ENCODE measurements around the gene RBM22. TPM values are rescaled to one million over a fixed set of nuclear protein-coding genes. Genes with fewer than 3 reads are reported as not detected.

The RBM22 gene
- total and polyA plus RNA-seq, 7 experiments from 2014 or later = 60.5 to 103 (median 93.1) TPM

DNA sequence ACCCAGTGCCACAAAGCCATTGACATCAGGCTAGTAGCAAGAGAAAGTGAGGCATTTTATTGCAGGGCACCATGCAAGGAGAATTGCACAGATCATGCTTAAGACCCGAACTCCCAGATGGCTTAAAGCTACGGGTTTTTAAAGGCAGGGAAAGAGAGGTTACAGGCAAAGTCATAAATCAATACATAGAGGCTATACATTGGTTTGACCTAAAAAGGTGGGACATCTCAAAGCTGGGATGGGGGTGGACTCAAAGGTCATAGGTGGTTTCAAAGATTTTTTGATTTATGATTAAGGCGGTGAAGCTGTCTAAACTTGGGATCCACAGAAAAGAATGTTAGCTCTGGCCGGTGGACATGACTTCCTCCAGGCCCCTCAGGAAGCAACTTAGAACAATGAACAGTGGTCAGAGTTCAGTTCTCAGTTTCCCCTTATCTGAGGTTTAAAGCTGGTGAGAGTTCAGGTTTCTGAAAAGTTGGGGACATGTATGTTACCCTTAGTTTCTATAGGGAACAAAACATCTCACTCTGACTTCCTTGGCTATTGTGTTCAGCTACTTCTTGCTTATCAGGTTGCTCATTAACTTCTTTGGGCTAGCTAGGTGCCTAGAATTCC is 6.0 kb upstream of the RBM22 start:
- ATAC-seq (no peak), DNase-seq (no peak)
- H3K4me1 Mint-ChIP-seq = peaks cover 0 to 7% (median 2%) of the 10 kb centered on the region in 7 donors
- Histone ChIP-seq H3K4me3 (ENCODE audit: low read length) (no peak overlapping the region), H3K27ac (ENCODE audit: low read depth, low read length) (no peak overlapping the region), H3K9me3 (ENCODE audit: control insufficient read depth in 2 of 3, low read length in 3 of 3) (no peaks in the 10 kb centered on the region), H3K36me3 (ENCODE audit: control insufficient read depth in 2 of 3, insufficient read depth in 3 of 3, low read length in 3 of 3) (peaks cover 0 to 35% (median 10%) of the 10 kb centered on the region in 3 experiments), H3K27me3 (ENCODE audit: control insufficient read depth in 2 of 2, insufficient read depth in 2 of 2, low read length in 2 of 2) (no peaks in the 10 kb centered on the region), H3K4me1 (ENCODE audit: control insufficient read depth in 2 of 2, insufficient read depth in 2 of 2, low read length in 2 of 2) (no peaks in the 10 kb centered on the region)
- ChIA-PET CTCF (interaction anchor here (0.8 kb wide), 1 partner anchor 13 kb away, joined by 3 read pairs; no protein-coding TSS in a partner anchor), POLR2A (no interaction called here)
- no peaks in the 10 kb centered on the region for H3K9me3 Mint-ChIP-seq
- intact Hi-C loops (cut with micrococcal nuclease) = no loop called here
- peak overlapping the region in 2 of 9 donors; percentile 1 to 22 for H3K27ac Mint-ChIP-seq
- no peak overlapping the region for H3K4me3 Mint-ChIP-seq
- peaks cover 0 to 3% (median 0%) of the 10 kb centered on the region in 5 donors for H3K27me3 Mint-ChIP-seq
- peaks cover 10 to 24% (median 14%) of the 10 kb centered on the region in 5 donors for H3K36me3 Mint-ChIP-seq

DNA sequence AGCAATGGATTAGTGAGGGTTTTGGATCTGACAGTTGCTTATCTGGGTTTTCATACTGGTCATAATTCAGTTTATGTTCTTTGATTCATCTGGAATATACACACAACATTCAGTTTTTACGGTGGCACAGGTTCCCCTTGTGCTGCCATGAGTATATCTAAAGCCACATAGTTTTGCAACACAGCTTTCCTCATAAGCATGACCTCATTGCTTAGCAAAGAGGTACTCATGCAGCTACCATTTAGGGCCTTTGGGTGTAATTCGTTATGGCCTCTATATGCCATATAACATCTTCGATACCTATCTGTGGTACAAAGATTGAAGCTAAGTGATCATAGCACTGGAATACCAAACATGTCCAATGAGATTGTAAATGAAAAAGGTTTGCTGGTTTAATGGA is 2.9 kb upstream of the RBM22 start:
- intact Hi-C loops (cut with micrococcal nuclease) = loop anchor here (5.0 kb wide), 3 partner anchors 34 to 701 kb away; partner anchors contain the start of genes ANXA6 (in 1 of the 2), HMGXB3 (in 1 of the 2) and TIGD6 (in 1 of the 2)
- Mint-ChIP-seq H3K9me3 (no peaks in the 10 kb centered on the region), H3K27ac (no peak overlapping the region), H3K4me3 (no peak overlapping the region), H3K36me3 (peaks cover 3 to 10% (median 9%) of the 10 kb centered on the region in 5 donors), H3K4me1 (peaks cover 0 to 12% (median 7%) of the 10 kb centered on the region in 7 donors), H3K27me3 (peaks cover 0 to 3% (median 0%) of the 10 kb centered on the region in 5 donors)
- no peaks in the 10 kb centered on the region for H3K27me3 ChIP-seq (ENCODE audit: control insufficient read depth in 2 of 2, insufficient read depth in 2 of 2, low read length in 2 of 2)
- no peaks in the 10 kb centered on the region for H3K9me3 ChIP-seq (ENCODE audit: control insufficient read depth in 2 of 3, low read length in 3 of 3)
- DNase-seq (no peak), ATAC-seq (no peak)
- peaks cover 13 to 14% of the 10 kb centered on the region in 2 donors for H3K4me1 ChIP-seq (ENCODE audit: control insufficient read depth in 2 of 2, insufficient read depth in 2 of 2, low read length in 2 of 2)
- no peak overlapping the region for H3K4me3 ChIP-seq (ENCODE audit: low read length)
- H3K27ac ChIP-seq (ENCODE audit: low read depth, low read length) = no peak overlapping the region
- ChIA-PET POLR2A (interaction anchor here (0.9 to 2.0 kb wide), 2 partner anchors 143 to 244 kb away, joined by 4 read pairs; partner anchors contain the start of gene IRGM), CTCF (interaction anchor here (1.1 kb wide), 1 partner anchor 75 kb away, joined by 3 read pairs; the partner anchor contains the start of gene SMIM3)
- peaks cover 0 to 21% (median 0%) of the 10 kb centered on the region in 3 experiments for H3K36me3 ChIP-seq (ENCODE audit: control insufficient read depth in 2 of 3, insufficient read depth in 3 of 3, low read length in 3 of 3)

DNA sequence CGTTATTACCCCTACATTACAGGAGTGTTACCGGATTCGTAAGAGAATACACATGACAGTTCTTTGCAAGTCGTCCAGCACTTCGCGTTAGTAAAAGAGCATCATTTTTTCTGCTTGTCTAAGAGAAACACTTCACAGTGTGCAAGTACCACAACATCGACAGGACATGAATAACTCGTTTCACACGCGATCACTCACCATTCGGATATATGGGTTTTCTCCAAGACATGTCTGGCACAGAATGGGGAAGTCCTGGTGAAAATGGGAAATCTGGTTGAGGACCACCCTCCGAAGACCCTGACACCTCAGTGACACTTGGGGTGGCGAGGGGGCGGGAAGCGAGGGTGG is 642 bp downstream of the RBM22 start:
- no peak overlapping the region for H3K27ac Mint-ChIP-seq
- peaks cover 0 to 2% (median 0%) of the 10 kb centered on the region in 11 donors for H3K9me3 Mint-ChIP-seq
- H3K4me3 ChIP-seq (ENCODE audit: low read length) = peak overlapping the region; percentile 80
- intact Hi-C loops (cut with micrococcal nuclease) = loop anchor here (1.0 to 5.0 kb wide), 17 partner anchors 27 to 739 kb away; partner anchors contain the start of genes ANXA6 (in 2 of the 2), CD74 (in 1 of the 2), GM2A (in 1 of the 2) and HMGXB3 (in 1 of the 2)
- no peaks in the 10 kb centered on the region for H3K27me3 ChIP-seq (ENCODE audit: control insufficient read depth in 2 of 2, insufficient read depth in 2 of 2, low read length in 2 of 2)
- ChIA-PET POLR2A (interaction anchor here (0.6 to 2.8 kb wide), 21 partner anchors 9 to 1071 kb away, joined by 3 to 30 read pairs (median 5); partner anchors contain the start of genes DCTN4, GM2A, IRGM and RPS14), CTCF (interaction anchor here (1.0 to 2.5 kb wide), 13 partner anchors 9 to 344 kb away, joined by 3 to 21 read pairs (median 5); partner anchors contain the start of genes IRGM and SMIM3)
- DNase-seq = no peak
- no peaks in the 10 kb centered on the region for H3K9me3 ChIP-seq (ENCODE audit: control insufficient read depth in 2 of 3, low read length in 3 of 3)
- ATAC-seq = peak; percentile 0
- no peak overlapping the region for H3K4me3 Mint-ChIP-seq
- peaks cover 13 to 14% of the 10 kb centered on the region in 2 donors for H3K4me1 ChIP-seq (ENCODE audit: control insufficient read depth in 2 of 2, insufficient read depth in 2 of 2, low read length in 2 of 2)
- peaks cover 0 to 3% (median 0%) of the 10 kb centered on the region in 5 donors for H3K27me3 Mint-ChIP-seq
- H3K4me1 Mint-ChIP-seq = peaks cover 0 to 12% (median 7%) of the 10 kb centered on the region in 7 donors
- H3K36me3 ChIP-seq (ENCODE audit: control insufficient read depth in 2 of 3, insufficient read depth in 3 of 3, low read length in 3 of 3) = peaks cover 20 to 47% (median 25%) of the 10 kb centered on the region in 3 experiments
- H3K27ac ChIP-seq (ENCODE audit: low read depth, low read length) = peak overlapping the region; percentile 96
- H3K36me3 Mint-ChIP-seq = peaks cover 3 to 26% (median 11%) of the 10 kb centered on the region in 5 donors

DNA sequence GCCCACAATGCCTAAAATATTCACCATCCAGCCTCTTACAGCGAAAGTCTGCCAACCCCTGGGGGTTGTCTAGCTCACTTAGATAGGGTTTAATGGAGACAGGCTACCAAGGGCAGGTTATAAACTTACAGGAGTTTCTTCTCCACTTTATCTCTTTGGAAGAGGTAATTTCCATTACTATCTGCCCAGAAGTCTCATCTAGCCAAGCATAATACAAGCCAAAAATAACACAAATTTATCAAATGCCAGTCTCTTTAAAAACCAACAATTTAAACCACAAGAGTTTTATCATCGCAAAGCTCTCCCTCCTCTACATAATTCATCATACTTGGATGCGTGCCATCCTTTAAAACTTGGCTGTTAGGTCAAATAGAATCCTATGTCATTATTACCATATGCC is 6.2 kb downstream of the RBM22 start:
- peaks cover 0 to 7% (median 0%) of the 10 kb centered on the region in 7 donors for H3K4me1 Mint-ChIP-seq

DNA sequence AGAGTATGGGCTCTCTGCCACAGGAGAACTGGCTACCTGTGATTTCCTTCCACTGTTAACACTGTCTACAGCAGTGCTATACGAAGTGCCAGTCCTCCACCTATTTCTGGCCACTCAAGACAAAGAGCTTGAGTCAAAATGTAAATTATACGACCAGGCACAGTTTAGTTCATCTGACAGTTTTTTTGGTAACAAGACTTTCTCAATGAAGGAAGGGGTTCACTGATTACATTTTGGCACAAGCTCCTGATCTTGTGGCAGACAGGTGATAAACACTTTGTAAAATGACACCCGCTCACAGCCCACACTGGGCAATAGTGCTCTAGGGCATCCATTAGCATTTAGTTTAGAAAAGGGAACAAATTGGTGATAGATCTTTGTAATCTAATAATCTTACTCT is 8.6 kb downstream of the RBM22 start:
- Histone ChIP-seq H3K27ac (ENCODE audit: low read depth, low read length) (no peak overlapping the region), H3K4me3 (ENCODE audit: low read length) (no peak overlapping the region), H3K4me1 (ENCODE audit: control insufficient read depth in 2 of 2, insufficient read depth in 2 of 2, low read length in 2 of 2) (no peaks in the 10 kb centered on the region), H3K9me3 (ENCODE audit: control insufficient read depth in 2 of 3, low read length in 3 of 3) (no peaks in the 10 kb centered on the region), H3K27me3 (ENCODE audit: control insufficient read depth in 2 of 2, insufficient read depth in 2 of 2, low read length in 2 of 2) (no peaks in the 10 kb centered on the region), H3K36me3 (ENCODE audit: control insufficient read depth in 2 of 3, insufficient read depth in 3 of 3, low read length in 3 of 3) (peaks cover 38 to 71% (median 53%) of the 10 kb centered on the region in 3 experiments)
- H3K27me3 Mint-ChIP-seq = no peaks in the 10 kb centered on the region
- no peaks in the 10 kb centered on the region for H3K4me1 Mint-ChIP-seq
- ChIA-PET CTCF (no interaction called here), POLR2A (no interaction called here)
- peaks cover 0 to 2% (median 0%) of the 10 kb centered on the region in 11 donors for H3K9me3 Mint-ChIP-seq
- intact Hi-C loops (cut with micrococcal nuclease) = no loop called here
- ATAC-seq (no peak), DNase-seq (no peak)
- peak overlapping the region in 3 of 9 donors; percentile 16 to 71 (median 16) for H3K27ac Mint-ChIP-seq
- no peak overlapping the region for H3K4me3 Mint-ChIP-seq
- peaks cover 19 to 53% (median 30%) of the 10 kb centered on the region in 5 donors for H3K36me3 Mint-ChIP-seq

More for the DNA sequence above, 6.2 kb downstream of the RBM22 start:
- no peak overlapping the region for H3K27ac ChIP-seq (ENCODE audit: low read depth, low read length)
- H3K9me3 ChIP-seq (ENCODE audit: control insufficient read depth in 2 of 3, low read length in 3 of 3) = no peaks in the 10 kb centered on the region
- ChIA-PET POLR2A (interaction anchor here (0.6 kb wide), 1 partner anchor 168 kb away, joined by 3 read pairs; no protein-coding TSS in a partner anchor), CTCF (interaction anchor here (1.5 kb wide), 1 partner anchor 13 kb away, joined by 3 read pairs; no protein-coding TSS in a partner anchor)
- no peak for DNase-seq
- intact Hi-C loops (cut with micrococcal nuclease) = no loop called here
- Mint-ChIP-seq H3K27ac (peak overlapping the region in 1 of 9 donors; percentile 17), H3K4me3 (no peak overlapping the region), H3K9me3 (peaks cover 0 to 2% (median 0%) of the 10 kb centered on the region in 11 donors), H3K27me3 (no peaks in the 10 kb centered on the region), H3K36me3 (peaks cover 14 to 60% (median 30%) of the 10 kb centered on the region in 5 donors)
- H3K4me1 ChIP-seq (ENCODE audit: control insufficient read depth in 2 of 2, insufficient read depth in 2 of 2, low read length in 2 of 2) = peaks cover 5 to 7% of the 10 kb centered on the region in 2 donors
- peaks cover 44 to 86% (median 59%) of the 10 kb centered on the region in 3 experiments for H3K36me3 ChIP-seq (ENCODE audit: control insufficient read depth in 2 of 3, insufficient read depth in 3 of 3, low read length in 3 of 3)
- H3K27me3 ChIP-seq (ENCODE audit: control insufficient read depth in 2 of 2, insufficient read depth in 2 of 2, low read length in 2 of 2) = no peaks in the 10 kb centered on the region
- ATAC-seq = no peak
- H3K4me3 ChIP-seq (ENCODE audit: low read length) = no peak overlapping the region

DNA sequence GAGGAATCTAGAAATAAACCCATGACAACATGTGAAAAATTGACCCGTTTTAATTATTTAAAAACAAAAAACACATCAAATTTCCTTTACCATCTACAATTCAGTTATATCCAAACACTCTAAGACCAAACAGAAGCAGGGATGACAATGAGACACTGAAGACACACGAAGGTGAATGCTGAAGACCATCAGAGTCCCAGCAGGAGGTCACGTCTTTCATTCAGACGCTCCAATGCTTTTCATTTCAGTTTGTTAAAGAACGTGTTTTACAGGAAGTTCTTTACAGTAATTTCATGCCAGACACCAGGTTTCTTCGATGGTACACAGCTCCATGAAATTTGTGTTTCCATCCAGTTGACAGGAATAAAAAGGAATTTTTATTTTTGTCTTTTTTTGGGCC is 10.1 kb downstream of the RBM22 start:
- ChIA-PET POLR2A (interaction anchor here (1.1 to 1.3 kb wide), 2 partner anchors 10 to 92 kb away, joined by 3 read pairs; no protein-coding TSS in a partner anchor), CTCF (no interaction called here)
- no peak for DNase-seq
- no peaks in the 10 kb centered on the region for H3K27me3 Mint-ChIP-seq
- no peak overlapping the region for H3K4me3 Mint-ChIP-seq
- no peaks in the 10 kb centered on the region for H3K4me1 Mint-ChIP-seq
- H3K27ac ChIP-seq (ENCODE audit: low read depth, low read length) = no peak overlapping the region
- no peaks in the 10 kb centered on the region for H3K27me3 ChIP-seq (ENCODE audit: control insufficient read depth in 2 of 2, insufficient read depth in 2 of 2, low read length in 2 of 2)
- no peaks in the 10 kb centered on the region for H3K9me3 ChIP-seq (ENCODE audit: control insufficient read depth in 2 of 3, low read length in 3 of 3)
- H3K27ac Mint-ChIP-seq = peak overlapping the region in 1 of 9 donors; percentile 21
- H3K36me3 Mint-ChIP-seq = peaks cover 16 to 50% (median 25%) of the 10 kb centered on the region in 5 donors
- peaks cover 27 to 61% (median 39%) of the 10 kb centered on the region in 3 experiments for H3K36me3 ChIP-seq (ENCODE audit: control insufficient read depth in 2 of 3, insufficient read depth in 3 of 3, low read length in 3 of 3)
- no peak for ATAC-seq
- H3K4me1 ChIP-seq (ENCODE audit: control insufficient read depth in 2 of 2, insufficient read depth in 2 of 2, low read length in 2 of 2) = no peaks in the 10 kb centered on the region
- H3K9me3 Mint-ChIP-seq = no peaks in the 10 kb centered on the region
- H3K4me3 ChIP-seq (ENCODE audit: low read length) = no peak overlapping the region
- intact Hi-C loops (cut with micrococcal nuclease) = no loop called here

Data from naive thymus-derived CD4-positive, alpha-beta T cell (primary cell).